Measurements from ENCODE around the gene IL37.
"Not testable (repeated sequence)": the region's sequence is repeated elsewhere in the genome, so short reads cannot be mapped to it uniquely, and the experiment has no call there.

Gene IL37

DNA sequence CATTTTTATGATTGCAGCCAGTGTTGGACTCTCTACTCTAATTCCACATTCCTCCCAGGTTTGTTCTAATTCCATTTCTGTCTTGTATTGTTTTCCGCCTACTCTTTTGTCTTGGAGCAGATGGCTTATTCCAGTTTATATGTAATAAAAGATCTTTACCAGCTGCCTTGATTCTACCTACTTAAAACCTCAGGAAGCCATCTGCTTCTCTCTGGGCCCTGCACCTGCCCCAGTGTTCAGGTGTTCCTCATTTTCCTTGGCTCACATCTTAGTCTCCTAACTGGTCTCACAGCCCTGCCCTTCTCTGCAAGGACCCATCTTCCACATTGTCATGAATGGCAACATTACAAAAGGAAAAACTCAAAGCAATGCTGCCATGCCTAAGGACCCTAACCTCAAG is 21.0 kb upstream of the IL37 start:
- DNase-seq (ENCODE audit: low read depth), result no peak

DNA sequence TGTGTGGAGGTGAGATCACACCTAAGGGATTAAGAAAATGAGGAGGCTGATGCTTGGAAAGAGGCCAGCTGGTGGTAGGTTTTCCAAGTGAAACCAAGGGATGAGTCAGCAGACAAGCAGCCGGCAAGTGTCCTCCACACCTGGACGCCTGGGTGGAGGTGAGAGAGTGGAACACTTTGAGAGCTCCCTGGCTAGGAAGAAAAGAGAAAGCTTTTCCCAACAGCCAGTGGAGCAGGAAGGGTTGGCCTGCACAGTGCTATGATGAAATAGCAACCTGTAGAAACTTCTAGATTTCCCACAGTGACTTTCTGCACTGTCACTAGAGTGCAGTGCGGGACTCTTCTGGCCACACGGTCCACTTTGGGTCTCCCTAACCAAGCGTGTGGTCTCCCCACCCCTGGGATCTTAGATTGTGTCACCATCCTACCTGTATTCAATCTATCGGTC is 19.6 kb upstream of the IL37 start:
- no peak for DNase-seq (ENCODE audit: low read depth)

DNA sequence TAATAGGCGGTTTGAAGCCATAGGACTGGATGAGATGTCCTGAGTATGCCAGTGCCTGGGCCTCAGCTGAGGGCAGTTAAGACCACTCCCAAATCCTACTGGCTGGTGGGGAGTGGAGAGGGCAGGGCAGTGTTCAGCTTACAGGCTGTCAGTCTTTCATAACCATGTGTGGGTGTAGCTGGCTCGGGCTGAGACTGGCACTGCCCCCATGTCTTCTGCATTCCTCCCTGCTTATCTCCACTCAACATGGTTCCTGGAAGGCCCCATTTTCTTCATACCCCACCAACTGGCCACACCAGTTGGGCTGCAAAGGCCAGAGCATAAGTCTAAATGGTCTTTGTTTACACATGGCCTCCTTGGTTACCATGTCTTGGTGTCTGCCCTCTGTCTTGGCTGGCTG is 17.2 kb upstream of the IL37 start:
- no peak for DNase-seq (ENCODE audit: low read depth)

DNA sequence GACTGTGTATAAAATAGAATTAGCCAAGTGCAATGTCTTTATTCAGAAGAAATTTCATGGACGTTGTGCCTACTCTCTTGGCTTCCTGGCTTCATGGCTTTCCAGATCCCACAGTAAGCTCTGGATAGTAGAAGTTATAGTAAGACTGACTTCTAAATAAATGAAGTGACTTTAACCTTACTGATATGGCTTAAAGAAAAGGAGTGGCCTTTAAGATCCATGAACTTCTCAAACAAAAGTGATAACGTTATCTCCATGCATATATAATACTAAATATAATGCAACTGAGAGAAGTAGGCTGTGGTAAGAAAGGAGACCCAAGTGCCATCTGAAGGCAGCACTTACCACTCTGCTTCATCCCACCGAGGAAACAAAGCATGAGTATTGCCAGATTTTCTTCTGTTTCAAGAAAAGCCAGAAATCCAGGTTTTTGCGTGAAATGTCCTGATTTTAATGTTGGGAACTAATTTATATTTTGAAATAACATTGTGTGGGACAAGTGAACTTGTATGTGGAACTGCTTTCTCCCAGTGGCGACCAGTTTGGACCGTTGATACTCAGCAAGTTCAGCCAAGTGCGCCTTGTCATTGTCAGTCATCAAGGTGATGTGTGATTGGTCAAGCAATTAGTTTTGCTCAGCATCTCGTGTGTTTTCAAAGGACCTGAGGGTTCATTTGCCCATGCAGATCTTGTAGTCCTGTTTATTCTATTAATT is 13.9 kb upstream of the IL37 start:
- no peak for DNase-seq (ENCODE audit: low read depth)

DNA sequence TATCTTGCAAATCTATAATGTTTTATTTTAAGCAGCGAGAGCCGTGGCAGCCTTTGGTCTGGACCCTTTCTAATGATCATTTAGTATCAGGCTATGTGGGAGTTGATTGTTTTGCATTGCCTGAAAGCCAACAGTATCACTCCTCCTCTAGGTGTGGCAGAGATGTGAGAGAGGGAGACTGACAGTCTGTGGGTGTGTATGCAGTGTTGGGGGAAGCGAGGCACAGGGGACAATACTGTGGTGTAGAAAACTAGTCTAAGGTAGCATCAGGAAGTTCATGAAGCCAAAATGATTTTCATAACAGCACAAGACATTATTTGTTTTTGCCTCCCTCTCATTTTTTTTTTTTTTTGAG is 13.4 kb upstream of the IL37 start:
- no peak for DNase-seq (ENCODE audit: low read depth)

DNA sequence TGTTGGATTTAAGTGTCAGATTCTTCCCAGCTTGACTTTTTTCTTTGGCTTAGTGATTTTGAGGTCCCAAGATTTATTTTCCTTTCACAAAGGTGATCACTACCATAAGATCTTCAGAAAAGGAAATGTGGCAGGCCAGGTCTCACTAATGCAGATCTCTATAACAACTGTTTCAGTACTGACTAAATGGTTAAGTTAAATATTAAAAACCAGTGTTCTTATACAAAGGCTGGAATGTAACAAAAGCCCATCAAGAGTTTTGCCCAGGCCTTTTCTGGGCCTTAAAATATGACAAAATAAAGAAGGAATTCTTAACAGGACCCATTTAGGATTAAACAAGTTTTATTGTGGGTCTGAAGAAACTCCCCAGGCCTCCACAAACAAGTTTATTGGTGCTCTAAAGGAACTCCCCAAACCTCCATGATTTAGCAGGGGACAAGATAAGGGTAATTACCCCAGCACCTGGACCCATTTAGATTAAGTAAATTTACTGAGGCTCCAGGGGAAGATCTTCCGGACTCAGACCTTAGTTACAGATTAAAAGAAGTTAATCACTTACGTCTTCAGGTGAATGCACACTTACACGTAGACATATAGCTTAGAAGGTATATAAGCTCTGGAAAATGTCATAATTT is 9.4 kb upstream of the IL37 start:
- DNase-seq (ENCODE audit: low read depth), result not testable (repeated sequence)

DNA sequence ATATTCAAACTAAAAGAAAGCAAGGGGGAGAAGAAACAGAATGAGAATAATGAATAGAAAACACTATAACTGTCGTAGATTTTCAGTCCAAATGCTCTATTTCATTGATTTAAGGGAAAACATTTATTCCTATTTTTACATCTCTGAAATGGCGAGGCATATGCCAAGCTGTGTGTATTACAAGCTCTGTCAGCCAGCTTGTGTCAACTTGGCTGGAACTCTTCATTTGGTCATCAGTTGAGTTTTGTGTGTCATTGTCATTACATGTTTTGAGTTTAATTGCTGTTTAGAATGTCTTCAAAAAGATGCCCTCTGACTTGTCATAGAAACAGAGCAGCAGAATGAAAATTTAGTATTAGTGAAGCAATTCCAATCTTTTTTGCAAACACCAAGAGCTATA is 8.1 kb upstream of the IL37 start:
- no peak for DNase-seq (ENCODE audit: low read depth)

DNA sequence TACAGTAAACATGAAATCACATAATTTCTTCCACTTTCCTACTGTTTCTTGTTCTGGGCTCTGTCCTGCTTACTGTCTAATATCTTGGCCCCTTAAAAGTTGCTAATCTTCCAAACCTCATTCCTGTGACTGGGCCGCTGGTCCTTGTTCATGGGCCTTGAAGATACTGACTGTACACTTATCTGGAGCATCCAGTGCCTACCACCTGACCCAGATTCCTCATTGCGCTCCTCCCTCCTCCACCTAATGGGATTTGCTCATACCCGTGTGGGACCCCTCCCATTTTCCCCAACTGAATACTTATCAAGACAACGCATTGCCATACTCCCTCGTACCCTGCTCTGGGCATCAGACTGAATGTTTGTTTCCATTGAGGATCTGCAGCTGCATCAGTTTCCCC is 6.1 kb upstream of the IL37 start:
- no peak for DNase-seq (ENCODE audit: low read depth)

DNA sequence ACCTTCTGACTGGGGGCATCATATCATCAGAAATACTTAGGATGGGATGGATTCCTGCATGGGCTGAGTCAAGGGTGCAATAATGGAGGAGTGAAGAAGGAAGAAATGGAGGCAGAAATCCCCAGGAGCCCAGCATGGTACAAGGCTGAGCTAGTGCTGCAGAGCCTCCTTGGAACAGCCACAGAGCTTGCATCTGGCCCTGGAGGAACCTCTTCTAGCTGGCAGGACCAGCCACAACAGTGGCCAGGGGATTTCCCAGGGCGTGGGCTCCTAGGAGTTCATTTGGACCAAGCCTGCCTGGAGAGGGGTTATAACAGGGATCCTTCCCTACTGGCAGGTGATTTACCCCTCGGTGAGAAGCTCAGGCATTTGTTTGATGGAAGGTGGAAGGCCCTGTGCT is 4.7 kb upstream of the IL37 start:
- no peak for DNase-seq (ENCODE audit: low read depth)

DNA sequence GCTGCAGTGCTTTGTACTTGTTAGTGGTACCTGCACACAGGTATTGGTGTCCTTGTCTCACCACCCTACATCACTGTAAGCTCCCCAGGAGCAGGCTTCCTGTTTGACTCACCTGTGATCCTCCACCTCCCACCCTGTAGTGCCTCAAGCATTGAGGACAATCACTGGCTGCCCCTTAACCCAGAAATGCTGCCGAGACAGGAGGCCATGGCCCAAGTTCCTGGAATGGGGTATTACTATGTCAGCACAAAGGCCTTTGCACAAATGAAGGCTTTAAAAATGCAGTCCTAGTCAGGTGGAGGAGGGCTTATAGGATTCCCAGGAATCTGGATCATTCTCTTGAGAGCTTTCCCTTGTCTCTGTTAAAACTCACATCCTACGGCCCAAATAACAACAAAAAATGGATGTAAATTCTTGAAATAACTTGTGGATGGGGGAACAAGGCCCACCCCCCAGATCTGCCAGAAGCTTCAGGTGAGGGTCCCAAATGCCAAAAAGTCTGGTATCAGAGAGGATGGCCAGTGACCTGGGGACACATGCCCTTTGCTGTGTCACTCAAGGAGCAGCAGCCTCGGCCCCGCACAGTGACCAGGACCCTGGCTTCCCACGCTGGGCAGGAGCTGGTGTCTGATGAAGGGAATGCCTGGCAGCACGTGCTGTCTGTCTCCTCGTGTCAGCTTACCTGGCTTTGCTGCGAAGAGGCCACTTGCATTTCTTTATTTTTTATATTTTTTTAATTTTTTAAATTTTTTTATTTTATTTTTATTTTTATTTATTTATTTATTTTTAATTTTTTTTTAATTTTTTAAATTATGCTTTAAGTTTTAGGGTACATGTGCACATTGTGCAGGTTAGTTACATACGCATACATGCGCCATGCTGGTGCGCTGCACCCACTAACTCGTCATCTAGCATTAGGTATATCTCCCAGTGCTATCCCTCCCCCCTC is 3.7 kb upstream of the IL37 start:
- DNase-seq (ENCODE audit: low read depth), result no peak

DNA sequence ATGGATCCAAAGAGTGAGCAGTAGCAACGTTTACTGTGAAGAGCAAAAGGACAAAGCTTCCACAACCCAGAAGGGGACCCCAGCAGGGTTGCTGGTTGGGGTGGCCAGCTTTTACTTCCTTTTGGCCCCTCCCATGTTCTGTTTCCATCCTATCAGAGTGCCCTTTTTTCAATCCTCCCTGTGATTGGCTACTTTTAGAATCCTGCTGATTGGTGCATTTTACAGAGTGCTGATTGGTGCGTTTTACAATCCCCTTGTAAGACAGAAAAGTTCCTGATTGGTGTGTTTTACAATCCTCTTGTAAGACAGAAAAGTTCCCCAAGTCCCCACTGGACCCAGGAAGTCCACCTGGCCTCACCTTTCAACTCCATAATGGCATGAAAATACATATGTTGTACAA is 2.4 kb upstream of the IL37 start:
- not testable (repeated sequence) for DNase-seq (ENCODE audit: low read depth)

DNA sequence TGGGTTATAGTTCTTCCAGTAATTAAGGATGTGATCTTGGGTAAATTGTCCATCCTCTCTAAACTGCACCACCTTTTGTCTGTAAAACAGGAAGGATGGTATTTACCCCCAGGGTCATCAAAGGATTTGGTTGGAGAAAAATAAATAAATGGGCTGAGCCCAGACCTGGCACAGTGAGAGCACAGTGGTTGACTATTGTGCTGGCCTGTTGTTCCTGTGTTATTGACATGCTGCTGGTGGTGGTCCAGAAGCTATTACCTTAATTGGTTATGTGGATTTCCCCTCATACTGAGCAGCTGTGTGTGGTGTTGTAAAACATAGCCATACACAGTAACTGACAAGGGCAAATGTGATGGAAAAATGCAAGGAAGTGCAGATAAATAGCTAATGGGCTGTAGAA is 746 bp upstream of the IL37 start:
- no peak for DNase-seq (ENCODE audit: low read depth)

DNA sequence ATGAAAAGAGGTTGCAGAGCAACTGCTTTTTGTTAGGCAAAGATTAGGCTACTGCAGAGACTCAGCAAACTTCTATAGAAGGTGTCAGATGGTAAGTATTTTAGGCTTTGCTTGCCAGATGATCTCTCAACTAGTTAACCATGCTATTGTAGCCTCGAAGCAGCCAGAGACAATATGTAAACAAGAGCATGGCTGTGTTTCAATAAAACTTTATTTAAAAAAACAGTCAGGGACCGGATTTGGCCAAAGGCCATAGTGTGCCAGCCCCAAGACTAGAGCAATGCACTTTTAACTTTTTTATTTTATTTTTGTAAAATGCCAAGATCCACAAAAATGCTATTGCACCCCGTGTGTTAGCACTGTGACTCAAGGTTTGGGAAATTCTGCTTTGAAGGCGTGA is 1.4 kb downstream of the IL37 start:
- DNase-seq (ENCODE audit: low read depth), result no peak

DNA sequence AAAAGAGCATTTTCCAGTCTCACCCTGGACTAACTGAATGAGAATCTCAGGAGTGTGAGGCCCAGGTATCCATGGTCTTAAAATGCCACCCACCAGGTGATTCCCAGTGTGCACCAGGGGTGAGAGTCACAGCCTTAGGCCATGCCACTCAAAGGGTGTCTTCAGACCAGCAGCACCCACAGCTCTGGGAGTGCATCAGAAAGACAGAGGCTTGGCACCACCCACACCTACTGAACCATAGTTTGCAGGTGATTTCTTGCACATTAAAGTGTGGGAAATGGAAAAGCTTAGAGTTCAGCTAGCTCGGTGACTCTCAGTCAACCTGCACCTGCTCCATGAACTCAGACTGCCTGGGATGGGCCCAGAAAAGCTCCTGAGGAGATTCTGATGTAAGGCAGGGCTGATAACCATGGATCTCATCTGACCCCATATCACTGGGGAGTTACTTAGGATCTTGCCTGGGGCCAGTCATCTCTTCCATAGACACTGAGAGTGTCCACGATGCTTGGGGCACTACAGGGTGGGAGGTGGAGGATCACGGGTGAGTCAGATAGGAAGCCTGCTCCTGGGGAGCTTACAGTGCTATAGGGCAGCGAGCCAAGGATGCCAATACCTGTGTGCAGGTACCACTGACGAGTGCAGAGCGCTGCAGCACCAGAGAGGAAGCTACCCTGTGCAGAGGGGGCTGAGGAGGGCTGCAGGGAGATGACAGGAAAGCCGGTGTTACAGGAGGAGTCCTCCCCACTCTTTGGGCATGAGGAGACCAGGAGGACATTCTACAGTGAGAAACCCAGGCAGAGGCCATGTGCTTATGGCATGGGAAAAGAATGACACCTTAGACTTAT is 4.6 kb downstream of the IL37 start:
- DNase-seq (ENCODE audit: low read depth), result no peak

DNA sequence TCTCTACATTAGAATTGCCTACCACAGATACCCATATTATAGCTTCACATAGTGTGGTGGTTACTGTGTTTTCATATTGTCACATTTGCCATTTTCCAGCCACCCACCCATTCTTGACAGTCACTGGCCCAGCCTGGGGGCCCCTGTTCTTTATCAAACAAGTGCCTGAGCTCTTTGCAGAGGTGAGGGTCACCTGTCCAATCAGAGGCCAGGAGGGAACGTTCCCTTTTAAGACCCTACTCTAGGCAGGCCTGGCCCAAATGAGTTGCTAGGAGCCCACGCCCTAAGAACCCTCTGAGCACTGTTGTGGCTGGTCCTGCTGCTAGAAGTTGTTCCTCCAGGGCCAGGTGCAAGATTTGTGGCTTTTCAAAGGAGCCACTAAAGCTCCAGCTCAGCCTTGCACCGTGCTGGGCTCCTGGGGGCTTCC is 5.2 kb downstream of the IL37 start:
- no peak for DNase-seq (ENCODE audit: low read depth)

DNA sequence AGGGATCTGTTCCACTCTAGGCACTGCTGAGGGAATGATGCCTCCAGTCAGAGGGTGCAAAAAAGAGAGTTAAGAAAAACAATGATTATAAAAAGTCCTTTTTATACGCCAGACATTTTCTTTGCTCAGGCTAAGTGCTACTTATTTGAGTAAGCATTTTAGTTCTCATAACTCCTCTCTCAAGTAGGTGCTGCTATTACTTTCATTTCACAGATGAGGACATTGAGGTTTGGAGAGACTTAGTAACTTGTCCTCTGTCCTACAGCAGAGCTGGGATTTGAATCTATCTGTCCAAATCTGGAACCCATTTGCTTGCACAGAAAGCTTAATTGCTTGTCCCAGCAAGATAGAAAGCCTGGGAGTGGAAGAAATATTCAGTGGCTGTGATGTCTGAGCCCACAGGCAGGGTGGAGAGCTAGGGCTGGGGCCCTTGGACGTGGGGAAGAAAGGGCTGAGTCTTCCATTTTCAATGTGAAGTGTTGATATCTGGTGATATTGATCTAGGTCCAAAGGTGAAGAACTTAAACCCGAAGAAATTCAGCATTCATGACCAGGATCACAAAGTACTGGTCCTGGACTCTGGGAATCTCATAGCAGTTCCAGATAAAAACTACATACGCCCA is 5.8 kb downstream of the IL37 start:
- DNase-seq (ENCODE audit: low read depth), result no peak

DNA sequence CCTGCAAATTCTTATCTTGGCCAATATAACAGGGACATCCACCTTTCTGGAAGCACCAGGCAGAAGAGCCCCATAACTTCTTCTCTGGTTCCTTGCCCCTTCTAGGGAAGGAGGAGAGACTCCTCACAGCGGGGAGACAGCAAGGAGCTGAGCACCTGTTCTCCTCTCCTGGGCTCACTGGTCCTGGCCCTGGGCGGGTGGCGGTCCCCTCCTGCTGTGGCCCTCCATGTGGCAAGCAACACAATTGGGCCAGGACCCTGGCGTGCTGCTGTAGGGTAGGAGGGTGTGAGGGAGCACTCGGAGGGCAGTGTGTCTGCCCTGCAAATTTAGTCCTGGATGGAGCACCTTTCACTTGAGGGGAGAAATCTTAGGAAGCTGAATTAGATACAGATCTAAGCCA is 6.9 kb downstream of the IL37 start:
- DNase-seq (ENCODE audit: low read depth), result no peak

DNA sequence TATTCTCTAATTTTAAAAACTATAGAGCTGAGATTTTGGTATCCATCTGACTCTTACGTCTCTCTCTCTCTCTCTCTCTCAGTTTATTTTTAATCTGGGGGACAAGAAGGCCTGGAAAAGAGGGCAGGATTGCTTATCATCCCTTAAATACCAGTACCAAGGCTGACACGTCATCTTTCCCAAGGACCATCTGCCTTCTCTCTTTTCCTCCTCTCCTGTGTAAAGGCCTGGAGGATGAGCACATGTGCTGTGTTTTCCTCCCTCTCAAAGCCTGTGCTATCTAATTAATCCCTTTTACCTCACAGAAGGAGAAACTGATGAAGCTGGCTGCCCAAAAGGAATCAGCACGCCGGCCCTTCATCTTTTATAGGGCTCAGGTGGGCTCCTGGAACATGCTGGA is 7.3 kb downstream of the IL37 start:
- no peak for DNase-seq (ENCODE audit: low read depth)

DNA sequence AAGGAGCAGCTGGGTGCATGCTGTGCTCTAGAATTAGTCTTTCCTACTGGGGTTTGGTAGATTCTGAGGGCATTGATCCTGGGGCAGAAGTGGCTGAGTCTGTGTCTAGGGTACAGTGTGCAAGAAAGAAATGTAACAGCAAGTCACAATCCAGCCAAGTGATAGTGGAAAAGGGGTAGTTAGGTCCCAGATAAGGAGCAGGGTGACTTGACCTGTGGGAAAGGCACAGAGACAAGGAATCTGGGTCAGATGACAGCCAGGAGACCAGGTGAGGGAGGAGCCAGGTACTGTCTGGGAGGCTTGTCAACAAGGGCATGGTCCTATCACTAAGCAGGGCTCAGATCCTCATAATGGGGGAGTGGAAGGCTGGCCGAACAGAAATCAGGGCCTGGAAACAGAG is 8.1 kb downstream of the IL37 start:
- DNase-seq (ENCODE audit: low read depth), result no peak

DNA sequence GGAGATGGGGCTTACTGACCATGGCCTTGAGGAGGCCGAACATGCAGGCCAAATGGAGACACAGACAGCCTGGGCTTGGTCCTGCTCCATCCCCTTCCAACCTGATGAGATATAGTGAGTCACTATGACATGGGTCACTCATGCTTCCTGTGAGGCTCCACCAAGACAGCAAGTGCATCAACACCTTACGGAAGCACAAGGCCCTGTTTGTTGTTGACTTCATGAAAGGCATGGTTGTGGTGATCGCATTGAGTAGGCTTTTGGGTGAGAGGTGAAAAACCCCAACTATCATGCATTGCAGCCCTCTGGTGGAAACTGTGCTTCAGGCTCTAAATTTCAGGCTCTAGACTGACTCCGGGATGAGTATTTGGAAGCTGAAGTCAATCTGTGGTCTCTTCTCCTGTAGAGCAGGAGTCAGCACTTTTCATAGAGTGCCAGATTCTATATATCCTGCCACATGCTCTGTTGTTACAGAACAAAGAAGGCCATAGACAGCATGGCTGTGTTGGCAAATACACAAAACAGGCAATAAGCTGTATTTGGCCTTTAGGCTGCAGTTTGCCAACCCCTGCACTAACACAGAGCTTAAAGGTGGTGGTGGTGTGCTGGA is 10.1 kb downstream of the IL37 start:
- no peak for DNase-seq (ENCODE audit: low read depth)

DNA sequence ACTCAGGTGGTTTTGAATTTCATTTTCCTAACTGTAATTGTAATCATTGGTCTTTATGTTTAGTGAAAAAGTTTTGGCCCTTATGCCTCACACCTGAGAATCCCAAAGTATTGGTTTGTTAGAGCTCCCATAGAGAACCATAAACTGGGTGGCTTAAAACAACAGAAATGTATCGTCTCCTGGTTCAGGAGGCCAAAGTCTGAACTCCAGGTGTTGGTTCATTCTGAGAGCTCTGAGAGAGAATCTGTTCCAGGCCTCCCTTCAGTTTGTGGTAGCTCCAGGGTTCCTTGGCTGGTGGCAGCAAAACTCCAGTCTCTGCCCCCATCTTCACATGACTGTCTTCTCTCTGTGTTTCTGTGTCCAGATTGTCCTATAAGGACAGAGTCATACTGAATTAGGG is 11.0 kb downstream of the IL37 start:
- DNase-seq (ENCODE audit: low read depth), result no peak

Measured in activated T-cell treated with anti-CD3 and anti-CD28 coated beads for 24 hours (primary cell).